ENCODE results near the gene SLC34A1.
"Not testable (repeated sequence)": the region's sequence is repeated elsewhere in the genome, so short reads cannot be mapped to it uniquely, and the experiment has no call there.

The SLC34A1 gene, protein sequence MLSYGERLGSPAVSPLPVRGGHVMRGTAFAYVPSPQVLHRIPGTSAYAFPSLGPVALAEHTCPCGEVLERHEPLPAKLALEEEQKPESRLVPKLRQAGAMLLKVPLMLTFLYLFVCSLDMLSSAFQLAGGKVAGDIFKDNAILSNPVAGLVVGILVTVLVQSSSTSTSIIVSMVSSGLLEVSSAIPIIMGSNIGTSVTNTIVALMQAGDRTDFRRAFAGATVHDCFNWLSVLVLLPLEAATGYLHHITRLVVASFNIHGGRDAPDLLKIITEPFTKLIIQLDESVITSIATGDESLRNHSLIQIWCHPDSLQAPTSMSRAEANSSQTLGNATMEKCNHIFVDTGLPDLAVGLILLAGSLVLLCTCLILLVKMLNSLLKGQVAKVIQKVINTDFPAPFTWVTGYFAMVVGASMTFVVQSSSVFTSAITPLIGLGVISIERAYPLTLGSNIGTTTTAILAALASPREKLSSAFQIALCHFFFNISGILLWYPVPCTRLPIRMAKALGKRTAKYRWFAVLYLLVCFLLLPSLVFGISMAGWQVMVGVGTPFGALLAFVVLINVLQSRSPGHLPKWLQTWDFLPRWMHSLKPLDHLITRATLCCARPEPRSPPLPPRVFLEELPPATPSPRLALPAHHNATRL

GRCh38 chr5:177384134-177384533, at the start of gene SLC34A1:
TSS of gene SLC34A1 (plus strand) at chr5:177384434. CDS start at chr5:177385742, 1,308 bp downstream.
- no peak for DNase-seq

GRCh38 chr5:177334781-177335700, 49.2 kb upstream of the SLC34A1 start:
- no peak for DNase-seq

- no peak for DNase-seq
Observed at GRCh38 chr5:177335701-177336065, 48.6 kb upstream of the SLC34A1 start.

- no peak for DNase-seq
Observed at GRCh38 chr5:177336112-177336511, 48.1 kb upstream of the SLC34A1 start.

DNA sequence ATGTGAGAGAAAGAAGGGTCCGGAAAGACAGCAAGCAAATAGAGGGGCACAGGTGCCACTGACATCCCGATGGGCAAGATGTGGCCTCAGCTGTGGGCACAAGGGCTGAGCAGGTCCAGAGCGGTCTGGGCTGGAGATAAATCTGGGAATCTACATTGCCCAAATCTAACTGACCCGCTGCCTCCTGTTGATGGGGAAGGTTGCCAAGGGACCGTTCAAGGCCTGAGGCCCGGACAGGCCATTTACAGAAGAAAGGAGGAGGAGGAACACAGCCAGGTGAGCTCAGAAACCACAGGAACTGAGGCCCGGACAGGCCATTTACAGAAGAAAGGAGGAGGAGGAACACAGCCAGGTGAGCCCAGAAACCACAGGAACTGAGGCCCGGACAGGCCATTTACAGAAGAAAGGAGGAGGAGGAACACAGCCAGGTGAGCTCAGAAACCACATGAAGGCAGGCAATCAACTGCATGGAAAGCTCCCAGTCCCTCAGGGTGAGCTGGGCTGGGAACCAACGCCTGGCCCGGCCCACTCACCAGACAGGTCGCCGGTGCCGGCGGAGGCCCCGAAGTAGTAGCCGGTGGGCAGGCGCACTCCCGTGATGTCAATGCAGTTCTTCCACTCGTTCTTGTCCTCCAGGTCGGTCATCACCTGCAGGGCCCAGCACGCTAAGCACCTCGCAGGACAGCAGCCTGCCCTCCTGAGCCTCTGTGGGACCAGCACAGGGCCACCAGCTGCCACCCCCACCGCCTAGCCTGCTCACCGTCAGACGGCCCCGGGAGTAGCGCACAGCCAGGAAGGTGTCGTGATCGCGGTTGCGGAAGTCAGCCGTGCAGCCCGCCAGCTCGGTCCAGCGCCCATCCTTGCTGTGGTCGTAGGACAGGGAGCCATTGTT, 47.4 kb upstream of the SLC34A1 start:
- DNase-seq, result no peak

GRCh38 chr5:177338251-177339106, 45.8 kb upstream of the SLC34A1 start:
- no peak for DNase-seq

- DNase-seq, result no peak
Observed at GRCh38 chr5:177339107-177339638, 45.1 kb upstream of the SLC34A1 start.

- not testable (repeated sequence) for DNase-seq
Observed at GRCh38 chr5:177343000-177343399, 41.2 kb upstream of the SLC34A1 start.

- DNase-seq, result no peak
Observed at GRCh38 chr5:177343777-177344176, 40.5 kb upstream of the SLC34A1 start.

GRCh38 chr5:177344891-177345290, 39.3 kb upstream of the SLC34A1 start:
- no peak for DNase-seq

DNA sequence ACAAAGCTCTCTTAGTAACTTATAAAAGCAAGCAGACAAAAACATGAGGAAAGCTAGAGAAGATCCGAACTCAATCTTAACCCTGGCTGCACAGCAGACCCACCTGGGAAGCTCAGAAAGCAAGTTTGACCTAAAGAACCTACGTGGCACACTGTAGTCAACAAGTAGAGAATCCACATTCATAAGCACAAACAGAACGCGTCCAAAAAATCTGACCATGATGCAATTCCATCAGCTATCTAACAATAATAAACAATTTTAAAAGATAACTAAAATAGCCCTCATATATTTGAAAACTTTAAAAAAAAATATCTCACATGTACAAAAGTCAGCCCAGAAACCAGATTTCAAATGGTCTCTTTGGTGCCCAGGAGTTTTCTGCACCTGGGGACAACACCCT, 37.4 kb upstream of the SLC34A1 start:
- no peak for DNase-seq

- DNase-seq, result no peak
Observed at GRCh38 chr5:177347699-177348098, 36.5 kb upstream of the SLC34A1 start.

GRCh38 chr5:177349362-177349647, 34.9 kb upstream of the SLC34A1 start:
- DNase-seq, result no peak

GRCh38 chr5:177349762-177350161, 34.5 kb upstream of the SLC34A1 start:
- no peak for DNase-seq

GRCh38 chr5:177350776-177351391, 33.4 kb upstream of the SLC34A1 start:
- no peak for DNase-seq

GRCh38 chr5:177351392-177352329, 32.6 kb upstream of the SLC34A1 start, which contains the start of gene LMAN2:
TSS of gene LMAN2 (minus strand) at chr5:177351668. CDS start at chr5:177351647, 21 bp downstream.
- DNase-seq, result peak; percentile 87 to 94

DNA sequence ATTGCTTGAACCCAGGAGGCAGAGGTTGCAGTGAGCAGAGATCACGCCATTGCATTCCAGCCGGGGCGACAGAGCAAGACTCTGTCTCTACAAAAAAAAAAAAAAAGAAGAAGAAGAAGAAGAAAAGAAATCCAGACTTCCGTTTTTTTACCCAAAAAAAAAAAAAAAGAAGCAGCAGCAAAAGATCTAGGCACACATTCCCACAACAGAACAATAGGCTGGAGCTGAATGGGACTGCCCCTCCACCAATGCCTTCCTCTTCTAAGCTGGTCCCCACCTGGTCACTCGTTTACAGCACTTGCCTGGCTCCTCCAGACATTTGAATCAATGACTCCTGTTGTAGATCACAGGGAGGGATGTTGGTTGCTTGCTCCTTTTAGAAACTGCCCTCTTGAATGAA, 31.1 kb upstream of the SLC34A1 start:
- no peak for DNase-seq

GRCh38 chr5:177354256-177354655, 30.0 kb upstream of the SLC34A1 start:
- DNase-seq, result no peak

DNA sequence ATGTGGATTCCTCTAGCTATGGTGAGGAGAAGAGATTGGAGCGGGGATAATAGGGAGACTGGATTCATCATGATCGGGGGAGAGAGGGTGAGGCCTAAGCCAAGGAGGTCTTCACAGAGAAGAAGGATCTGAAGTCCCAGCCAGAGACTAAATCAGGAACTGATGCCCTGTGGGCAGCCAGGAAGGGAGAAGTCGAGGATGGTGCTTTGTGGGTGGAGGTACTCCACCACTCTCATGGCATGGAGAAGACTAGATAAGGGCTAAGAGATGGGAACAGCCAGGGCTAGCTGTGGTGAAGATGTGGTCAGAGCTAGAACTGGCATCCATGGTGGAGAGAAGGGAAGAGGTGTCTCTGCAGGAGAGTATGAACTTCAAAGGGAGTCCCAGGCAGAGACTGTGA, 29.5 kb upstream of the SLC34A1 start:
- DNase-seq, result no peak

Data from NCI-H446 (cell line).